Measurements from ENCODE around the gene MEST.
"Not testable (repeated sequence)": the region's sequence is repeated elsewhere in the genome, so short reads cannot be mapped to it uniquely, and the experiment has no call there.

DNA sequence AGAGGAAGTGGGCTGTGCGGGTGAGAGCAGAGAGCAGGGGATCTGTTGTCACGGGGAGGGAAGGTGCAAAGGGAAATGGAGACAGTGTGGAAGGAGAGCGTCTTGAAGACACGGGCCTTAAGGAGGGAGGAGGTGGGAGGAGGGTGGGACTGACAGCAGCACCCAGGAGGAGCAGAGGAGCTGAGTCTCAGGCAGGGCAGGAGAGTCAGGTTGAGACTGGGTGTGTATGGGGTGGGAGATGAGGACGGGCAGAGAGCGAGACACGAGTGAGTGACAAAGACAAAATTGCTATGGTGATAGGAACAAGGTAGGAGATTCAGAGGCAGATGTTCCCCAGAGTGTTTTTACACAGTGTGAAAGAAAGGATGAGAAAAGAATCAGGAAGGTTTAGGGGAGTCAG lies 49.4 kb downstream of the MEST start:
- TF ChIP-seq CTCF (IDR thresholded peaks at IDR 0.05); REST (IDR thresholded peaks at IDR 0.05; ENCODE audit: insufficient read depth in 1 of 2, low read depth in 2 of 2, low read length in 1 of 2); POLR2AphosphoS5 (IDR thresholded peaks at IDR 0.05; ENCODE audit: low read depth, low read length): not testable (repeated sequence)
